Esophagus squamous epithelium (tissue), 4 donors: ENCODE data around the gene BRD3.

ENCODE experiments used
- POLR2A ChIP-seq, 4 donors: fragments of 450-650 bp; IDR thresholded peaks; one replicate each; pipeline ENCODE4 v1.6.1; 2017; ENCODE audit warnings: antibody characterized with exemption in 4 of 4, mild to moderate bottlenecking in 4 of 4, moderate library complexity in 3 of 4
- TF ChIP-seq, protein P1 (sequence below), 6 experiments: fragments of 450-650 bp in 4 of 6; fragments of 200-600 bp in 2 of 6; sonication (generic) in 2 of 6; IDR thresholded peaks; one replicate each; pipeline ENCODE4 v1.5.1; 2016 to 2019; ENCODE audit warnings: antibody characterized with exemption in 6 of 6, mild to moderate bottlenecking in 4 of 6, moderate library complexity in 4 of 6

DNA sequence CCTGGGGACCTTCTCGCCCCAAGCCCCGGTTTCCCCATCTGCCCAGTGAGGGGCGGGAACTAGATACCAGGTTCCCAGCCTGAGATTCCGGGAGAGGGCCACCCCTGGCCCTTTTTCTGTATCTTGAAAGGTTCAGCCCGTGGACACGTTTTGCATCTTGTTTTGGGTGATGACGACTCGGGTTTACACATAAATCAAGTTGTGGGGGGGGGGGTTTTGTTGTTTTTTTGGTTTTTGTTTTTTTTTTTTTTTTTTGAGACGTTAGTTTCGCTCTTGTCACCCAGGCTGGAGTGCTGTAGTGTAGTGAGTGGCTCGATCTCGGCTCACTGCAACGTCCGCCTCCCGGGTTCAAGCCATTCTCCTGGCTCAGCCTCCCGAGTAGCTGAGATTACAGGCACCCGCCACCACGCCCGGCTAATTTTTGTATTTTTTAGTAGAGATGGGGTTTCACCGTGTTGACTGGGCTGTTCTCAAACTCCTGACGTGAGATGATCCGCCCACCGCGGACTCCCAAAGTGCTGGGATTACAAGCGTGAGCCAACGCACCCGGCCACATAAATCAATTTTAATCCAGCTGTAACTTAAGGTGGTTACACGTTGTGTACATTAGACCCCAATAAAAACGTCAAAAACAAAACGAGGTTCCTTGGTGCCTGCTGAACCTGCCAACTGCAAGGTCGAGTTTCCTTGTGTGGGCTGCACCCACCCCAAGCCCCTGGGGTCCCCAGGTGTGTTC is 1.1 kb upstream of the BRD3 start:
- TF ChIP-seq, protein P1, sequence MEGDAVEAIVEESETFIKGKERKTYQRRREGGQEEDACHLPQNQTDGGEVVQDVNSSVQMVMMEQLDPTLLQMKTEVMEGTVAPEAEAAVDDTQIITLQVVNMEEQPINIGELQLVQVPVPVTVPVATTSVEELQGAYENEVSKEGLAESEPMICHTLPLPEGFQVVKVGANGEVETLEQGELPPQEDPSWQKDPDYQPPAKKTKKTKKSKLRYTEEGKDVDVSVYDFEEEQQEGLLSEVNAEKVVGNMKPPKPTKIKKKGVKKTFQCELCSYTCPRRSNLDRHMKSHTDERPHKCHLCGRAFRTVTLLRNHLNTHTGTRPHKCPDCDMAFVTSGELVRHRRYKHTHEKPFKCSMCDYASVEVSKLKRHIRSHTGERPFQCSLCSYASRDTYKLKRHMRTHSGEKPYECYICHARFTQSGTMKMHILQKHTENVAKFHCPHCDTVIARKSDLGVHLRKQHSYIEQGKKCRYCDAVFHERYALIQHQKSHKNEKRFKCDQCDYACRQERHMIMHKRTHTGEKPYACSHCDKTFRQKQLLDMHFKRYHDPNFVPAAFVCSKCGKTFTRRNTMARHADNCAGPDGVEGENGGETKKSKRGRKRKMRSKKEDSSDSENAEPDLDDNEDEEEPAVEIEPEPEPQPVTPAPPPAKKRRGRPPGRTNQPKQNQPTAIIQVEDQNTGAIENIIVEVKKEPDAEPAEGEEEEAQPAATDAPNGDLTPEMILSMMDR (IDR thresholded peaks at IDR 0.05), result no peak
- TF ChIP-seq POLR2A (IDR thresholded peaks at IDR 0.05), result no peak
